Nucleus accumbens (tissue), 56 donors: ENCODE data around the gene DMRTB1.
"Not testable (repeated sequence)": the region's sequence is repeated elsewhere in the genome, so short reads cannot be mapped to it uniquely, and the experiment has no call there.

Experiments
- DNase-seq, 56 donors: peaks; one replicate each; lab custom pipeline; 2025; lab: John Stamatoyannopoulos, UW

The DMRTB1 gene

DNA sequence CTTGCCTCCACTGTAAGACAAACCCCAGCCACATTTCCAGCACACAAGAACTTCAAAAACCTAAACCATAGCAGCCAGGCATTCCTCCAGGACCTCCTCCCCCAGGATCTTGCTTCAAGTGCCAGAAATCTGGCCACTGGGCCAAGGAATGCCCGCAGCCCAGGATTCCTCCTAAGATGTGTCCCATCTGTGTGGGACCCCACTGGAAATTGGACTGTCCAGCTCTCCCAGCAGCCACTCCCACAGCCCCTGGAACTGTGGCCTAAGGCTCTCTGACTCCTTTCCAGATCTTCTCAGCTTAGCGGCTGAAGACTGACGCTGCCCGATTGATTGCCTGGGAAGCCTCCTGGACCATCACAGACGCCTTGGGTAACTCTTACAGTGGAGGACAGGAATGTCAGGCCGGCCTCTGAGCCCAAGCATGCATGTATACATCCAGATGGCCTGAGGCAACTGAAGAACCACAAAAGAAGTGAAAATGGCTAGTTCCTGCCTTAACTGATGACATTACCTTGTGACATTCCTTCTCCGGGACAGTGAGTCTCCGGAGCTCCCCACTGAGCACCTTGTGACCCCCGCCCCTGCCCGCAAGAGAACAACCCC is 24.7 kb upstream of the DMRTB1 start:
- DNase-seq, result not testable (repeated sequence)

DNA sequence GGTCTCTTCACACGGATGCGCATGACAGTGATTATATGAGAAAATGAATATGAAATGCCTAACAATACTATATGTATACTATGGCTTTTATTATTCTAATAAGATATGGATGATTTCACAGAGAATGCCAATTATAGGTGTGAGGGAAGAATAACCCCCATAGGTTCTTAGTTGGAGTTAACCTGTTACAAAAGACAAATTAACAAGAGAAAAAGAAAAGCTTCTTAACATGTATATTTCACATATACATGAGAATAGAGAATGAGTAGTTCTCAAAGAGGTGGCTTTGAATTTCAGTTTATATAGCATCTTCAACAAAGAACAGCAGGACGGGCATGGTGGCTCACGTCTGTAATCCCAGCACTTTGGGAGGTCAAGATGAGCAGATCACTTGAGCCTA is 24.0 kb upstream of the DMRTB1 start:
- no peak for DNase-seq

DNA sequence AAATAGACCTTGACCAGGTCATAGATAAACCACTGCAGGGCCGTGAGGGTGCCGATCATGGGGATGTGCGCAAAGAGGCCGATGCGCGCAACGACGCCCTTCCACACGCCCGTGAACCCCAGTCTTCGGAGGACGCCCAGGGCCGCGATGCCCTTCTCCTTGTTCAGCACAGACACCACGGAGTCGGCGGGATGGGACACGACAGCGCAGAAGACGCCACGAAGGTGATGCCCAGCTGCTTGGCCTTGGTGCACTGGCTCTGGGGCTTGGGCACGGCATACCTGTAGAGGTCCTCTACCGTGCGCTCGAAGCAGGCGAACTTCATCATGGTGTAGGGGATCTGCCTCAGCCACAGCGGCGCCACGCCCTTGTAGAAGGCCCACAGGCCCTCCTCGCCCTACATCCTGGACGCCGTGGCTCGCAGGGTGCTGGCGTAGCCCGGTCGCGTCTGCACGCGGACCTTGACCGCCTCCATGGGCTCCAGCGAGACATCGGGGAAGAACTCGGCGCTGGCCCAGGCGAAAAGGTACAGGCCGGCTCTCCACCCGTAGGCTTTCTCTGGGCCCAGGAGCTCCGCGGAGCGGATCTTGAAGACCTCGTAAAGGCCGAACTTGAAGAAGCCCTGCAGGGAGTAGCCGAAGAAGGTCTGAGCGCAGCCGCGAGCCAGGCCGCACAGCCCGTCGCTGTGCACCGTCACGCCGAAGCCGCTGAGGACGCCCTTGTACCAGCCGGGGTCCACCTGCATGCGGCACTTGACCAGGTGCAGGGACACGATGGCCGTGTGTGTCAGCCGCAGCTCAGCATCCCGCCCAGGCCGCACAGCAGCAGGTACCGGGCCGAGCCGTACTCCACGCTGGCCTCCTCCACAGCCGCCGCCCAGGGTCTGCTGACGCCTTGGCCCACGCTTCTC is 20.5 kb upstream of the DMRTB1 start:
- no peak for DNase-seq

GRCh38 chr1:53439337-53440207 is 19.6 kb upstream of the DMRTB1 start:
- no peak for DNase-seq

- no peak for DNase-seq
These were observed 18.6 kb upstream of the DMRTB1 start for GRCh38 chr1:53440633-53441032.

DNA sequence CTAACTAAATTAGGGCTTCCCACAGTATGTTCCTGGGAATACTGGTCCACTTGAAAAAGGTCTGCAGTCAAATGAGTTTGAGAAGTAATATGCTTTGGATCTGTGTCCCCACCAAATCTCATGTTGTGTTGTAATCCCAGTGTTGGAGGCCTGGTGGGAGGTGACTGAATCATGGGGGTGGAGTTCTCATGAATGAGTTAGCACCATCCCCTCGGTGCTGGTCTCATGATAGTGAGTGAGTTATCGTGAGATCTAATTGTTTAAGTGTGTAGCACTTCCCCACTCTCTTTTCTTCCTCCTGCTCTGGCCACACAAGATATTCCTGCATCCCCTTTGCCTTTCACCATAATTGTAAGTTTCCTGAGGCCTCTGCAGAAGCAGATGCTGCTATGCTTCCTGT is 16.9 kb upstream of the DMRTB1 start:
- DNase-seq, result no peak

GRCh38 chr1:53446051-53446450 is 13.1 kb upstream of the DMRTB1 start:
- no peak for DNase-seq

- DNase-seq, result no peak
These were observed 11.8 kb upstream of the DMRTB1 start for GRCh38 chr1:53447413-53447812.

GRCh38 chr1:53448241-53448841 is 10.9 kb upstream of the DMRTB1 start:
- DNase-seq, result no peak

- no peak for DNase-seq
These were observed 10.2 kb upstream of the DMRTB1 start for GRCh38 chr1:53449021-53449420.

GRCh38 chr1:53449693-53450092 is 9.5 kb upstream of the DMRTB1 start:
- no peak for DNase-seq

GRCh38 chr1:53450225-53450624 is 9.0 kb upstream of the DMRTB1 start:
- DNase-seq, result no peak

GRCh38 chr1:53454019-53454418 is 5.2 kb upstream of the DMRTB1 start:
- DNase-seq, result no peak

- DNase-seq, result no peak
These were observed 3.7 kb upstream of the DMRTB1 start for GRCh38 chr1:53455364-53455991.

GRCh38 chr1:53458634-53459033 is 565 bp upstream of the DMRTB1 start:
- no peak for DNase-seq

DNA sequence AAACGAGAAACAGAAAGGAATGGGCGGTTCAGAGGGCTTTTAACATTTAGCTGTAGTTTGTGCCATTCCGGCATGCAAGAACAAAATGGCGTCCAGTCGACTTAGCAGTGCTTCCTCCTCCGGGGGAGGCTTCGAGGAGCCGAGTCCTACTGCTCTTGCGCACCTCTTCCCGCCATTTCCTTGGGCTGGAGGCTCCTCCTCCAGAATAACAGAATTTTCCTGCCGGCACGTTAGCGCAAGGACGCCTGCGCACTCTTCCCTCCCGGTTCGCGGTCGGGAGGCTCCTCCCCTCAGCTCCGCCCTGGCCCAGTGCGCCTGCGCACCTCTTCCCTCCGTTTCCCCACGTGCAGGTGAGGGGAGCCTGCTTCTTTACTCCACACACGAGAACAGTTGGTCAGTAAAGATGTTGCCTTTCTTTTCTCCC is 1.0 kb downstream of the DMRTB1 start:
- DNase-seq, result no peak

- no peak for DNase-seq
These were observed 1.6 kb downstream of the DMRTB1 start for GRCh38 chr1:53460666-53461322.

DNA sequence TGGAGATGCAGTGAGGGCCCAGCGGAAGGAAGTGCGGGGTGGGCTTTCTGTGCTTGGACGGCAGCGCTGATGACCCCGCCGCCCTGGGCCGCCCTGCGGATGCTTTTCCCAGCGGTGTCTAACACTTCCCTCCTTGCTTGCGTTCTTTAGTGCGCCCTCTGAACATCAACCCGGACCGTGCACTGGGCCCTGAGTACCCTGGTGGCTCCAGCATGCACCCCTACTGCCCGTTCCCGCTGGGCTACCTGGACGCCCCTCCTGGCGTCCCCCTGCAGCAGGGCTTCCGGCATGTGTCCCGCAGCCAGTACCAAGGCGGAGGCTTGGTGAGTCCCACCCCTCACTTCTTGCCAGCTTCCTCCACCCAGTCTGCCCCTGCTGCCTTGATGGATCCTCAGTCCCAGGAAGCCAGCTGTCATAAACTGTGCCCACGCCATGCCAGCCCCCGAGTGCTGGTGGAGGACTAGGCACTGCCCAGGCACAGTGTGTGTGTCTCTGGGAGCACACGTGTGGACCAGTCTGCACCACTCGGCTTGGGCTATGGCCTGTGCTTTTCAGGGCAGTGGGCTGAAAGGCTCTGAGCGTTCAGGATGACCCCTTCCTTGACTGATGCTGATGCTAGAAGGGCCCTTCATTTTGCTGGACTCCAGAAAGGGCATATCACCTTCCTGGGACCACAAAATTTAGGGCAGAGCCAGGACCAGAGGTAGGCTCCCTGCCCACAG is 2.3 kb downstream of the DMRTB1 start:
- DNase-seq, result no peak

DNA sequence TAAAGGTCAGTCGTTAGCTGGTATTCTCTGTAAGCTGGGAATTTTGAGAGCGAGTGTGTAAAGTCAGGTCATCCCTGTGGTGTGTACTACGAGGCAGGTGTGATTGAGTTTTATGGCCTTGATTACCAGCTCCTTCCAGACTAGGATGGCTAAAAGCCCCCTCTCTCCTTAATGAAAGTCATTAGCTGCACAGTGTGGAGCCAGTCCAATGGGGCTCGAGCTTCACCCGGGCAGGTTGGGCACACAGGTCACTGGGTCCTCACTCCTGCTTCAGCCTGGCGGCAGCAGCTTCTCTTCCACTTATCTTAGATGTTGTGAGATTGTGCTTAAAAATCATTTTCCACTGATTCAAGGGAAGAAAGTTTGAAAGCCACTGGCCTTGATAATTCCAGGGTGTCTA is 3.0 kb downstream of the DMRTB1 start:
- no peak for DNase-seq
